ENCODE measurements around the gene PCDHA9. TPM values are rescaled to one million over a fixed set of nuclear protein-coding genes. Genes with fewer than 3 reads are reported as not detected.
A peak's percentile ranks its signal among the peaks of the same experiment; 100 is the strongest.
"Not testable (repeated sequence)": the region's sequence is repeated elsewhere in the genome, so short reads cannot be mapped to it uniquely, and the experiment has no call there.

PCDHA9 gene
- total RNA-seq, 1 donor = under 0.01 TPM

- no peak for TF ChIP-seq CTCF (IDR thresholded peaks at IDR 0.05; ENCODE audit: insufficient read depth, low read length)
- peak; percentile 22 for DNase-seq (ENCODE audit: low read depth)
- H3K4me3 ChIP-seq (ENCODE audit: low read depth, low read length) = peak within 1 kb of the TSS; percentile 22
Measured at GRCh38 chr5:140833993-140834392, 14.2 kb upstream of the PCDHA9 start, which contains the start of gene PCDHA7. Gene PCDHA7, plus strand, starts transcription at chr5:140834269. Its CDS starts 115 bp downstream, at chr5:140834384.

GRCh38 chr5:140834439-140835008 is 13.7 kb upstream of the PCDHA9 start:
- DNase-seq (ENCODE audit: low read depth) = not testable (repeated sequence)

GRCh38 chr5:140835622-140836510 is 12.3 kb upstream of the PCDHA9 start:
- TF ChIP-seq CTCF (IDR thresholded peaks at IDR 0.05; ENCODE audit: insufficient read depth, low read length) = no peak
- no peak overlapping the region for H3K4me3 ChIP-seq (ENCODE audit: low read depth, low read length)
- DNase-seq (ENCODE audit: low read depth) = no peak

More at GRCh38 chr5:140834439-140835008, 13.7 kb upstream of the PCDHA9 start:
- H3K4me3 ChIP-seq (ENCODE audit: low read depth, low read length) = peak overlapping the region; percentile 22

- TF ChIP-seq CTCF (IDR thresholded peaks at IDR 0.05; ENCODE audit: insufficient read depth, low read length) = no peak
- DNase-seq (ENCODE audit: low read depth) = no peak
- no peak within 1 kb of the TSS for H3K4me3 ChIP-seq (ENCODE audit: low read depth, low read length)
Measured at GRCh38 chr5:140840978-140841962, 6.9 kb upstream of the PCDHA9 start, which contains the start of gene PCDHA8. Gene PCDHA8, plus strand, starts transcription at chr5:140841187. Its CDS starts 135 bp downstream, at chr5:140841322.

- no peak for TF ChIP-seq CTCF (IDR thresholded peaks at IDR 0.05; ENCODE audit: insufficient read depth, low read length)
- H3K4me3 ChIP-seq (ENCODE audit: low read depth, low read length) = no peak overlapping the region
- DNase-seq (ENCODE audit: low read depth) = no peak
Measured at GRCh38 chr5:140842798-140843733, 5.1 kb upstream of the PCDHA9 start.

GRCh38 chr5:140849831-140850634 is 1.9 kb downstream of the PCDHA9 start:
- H3K4me3 ChIP-seq (ENCODE audit: low read depth, low read length); DNase-seq (ENCODE audit: low read depth): not testable (repeated sequence)

Measured in fibroblast of the aortic adventitia (primary cell).